Limb (tissue), 2 donors: ENCODE measurements around the gene SMTNL1.
"Not testable (repeated sequence)": the region's sequence is repeated elsewhere in the genome, so short reads cannot be mapped to it uniquely, and the experiment has no call there.

Experiments
- DNase-seq, 2 donors: peaks; one replicate each; pipeline ENCODE4 v3.0.0-alpha.2; 2016; ENCODE audit errors: extremely low spot score in 2 of 2

Gene SMTNL1

DNA sequence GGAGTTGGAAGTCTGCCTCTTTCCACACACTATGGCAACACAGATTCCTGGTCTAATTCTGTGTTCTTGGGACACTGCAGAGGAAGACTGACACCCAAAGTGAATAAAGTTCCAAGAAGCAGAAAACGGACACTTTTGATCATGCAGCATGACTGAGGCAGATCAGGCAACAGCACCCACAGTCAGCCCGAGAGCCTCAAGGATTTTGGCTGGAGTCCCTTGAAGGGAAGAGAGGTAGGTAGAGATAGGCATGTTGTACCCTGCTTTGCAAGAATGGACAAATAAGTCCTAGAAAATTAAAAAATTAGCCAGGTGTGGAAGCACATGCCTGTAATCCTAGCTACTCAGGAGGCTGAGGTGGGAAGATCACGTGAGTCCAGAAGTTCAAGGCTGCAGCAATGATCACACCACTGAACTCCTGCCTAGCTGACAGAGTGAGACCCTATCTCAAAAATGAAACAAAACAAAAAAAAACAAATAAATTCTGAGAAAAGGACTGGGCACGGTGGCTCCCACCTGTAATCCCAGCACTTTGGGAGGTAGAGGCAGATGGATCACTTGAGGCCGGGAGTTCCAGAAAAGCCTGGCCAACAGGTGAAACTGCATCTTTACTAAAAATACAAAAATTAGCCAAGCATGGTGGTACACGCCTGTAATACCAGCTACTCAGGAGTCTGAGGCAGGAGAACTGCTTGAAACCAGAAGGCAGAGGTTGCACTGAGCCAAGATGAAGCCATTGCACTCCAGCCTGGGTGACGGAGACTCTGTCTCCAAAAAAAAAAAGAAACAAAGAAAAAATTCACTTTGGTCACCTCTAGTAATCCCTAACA lies 28.8 kb upstream of the SMTNL1 start:
- no peak for DNase-seq

DNA sequence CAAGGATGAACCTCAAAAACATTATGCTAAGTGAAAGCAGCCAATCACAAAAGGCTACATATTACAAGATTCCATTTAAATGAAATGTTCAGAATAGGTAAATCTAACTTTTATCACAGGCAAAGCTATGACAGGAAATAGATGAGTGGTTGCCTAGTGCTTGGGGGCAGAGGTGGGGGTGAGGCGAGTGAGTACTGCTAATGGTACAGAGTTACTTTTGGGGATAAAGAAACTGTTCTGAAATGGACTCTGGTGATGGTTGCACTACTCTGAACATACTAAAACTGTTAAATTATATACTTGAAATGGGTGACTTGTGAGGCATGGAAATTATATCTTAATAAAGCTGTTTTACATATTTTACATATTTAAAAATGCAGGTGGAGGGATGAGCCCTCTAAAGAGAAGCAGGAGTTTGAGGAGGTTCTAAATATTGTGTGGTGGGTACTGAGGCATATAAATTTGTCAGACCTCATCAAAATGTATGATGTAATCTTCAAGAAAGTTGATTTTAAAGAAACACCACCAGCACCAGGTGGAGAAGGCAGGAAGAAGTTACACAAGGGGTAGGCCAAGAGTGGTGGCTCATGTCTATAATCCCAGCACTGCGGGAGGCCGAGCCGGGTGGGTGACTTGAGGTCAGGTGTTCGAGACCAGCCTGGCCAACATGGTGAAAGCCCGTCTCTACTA lies 25.5 kb upstream of the SMTNL1 start:
- no peak for DNase-seq

DNA sequence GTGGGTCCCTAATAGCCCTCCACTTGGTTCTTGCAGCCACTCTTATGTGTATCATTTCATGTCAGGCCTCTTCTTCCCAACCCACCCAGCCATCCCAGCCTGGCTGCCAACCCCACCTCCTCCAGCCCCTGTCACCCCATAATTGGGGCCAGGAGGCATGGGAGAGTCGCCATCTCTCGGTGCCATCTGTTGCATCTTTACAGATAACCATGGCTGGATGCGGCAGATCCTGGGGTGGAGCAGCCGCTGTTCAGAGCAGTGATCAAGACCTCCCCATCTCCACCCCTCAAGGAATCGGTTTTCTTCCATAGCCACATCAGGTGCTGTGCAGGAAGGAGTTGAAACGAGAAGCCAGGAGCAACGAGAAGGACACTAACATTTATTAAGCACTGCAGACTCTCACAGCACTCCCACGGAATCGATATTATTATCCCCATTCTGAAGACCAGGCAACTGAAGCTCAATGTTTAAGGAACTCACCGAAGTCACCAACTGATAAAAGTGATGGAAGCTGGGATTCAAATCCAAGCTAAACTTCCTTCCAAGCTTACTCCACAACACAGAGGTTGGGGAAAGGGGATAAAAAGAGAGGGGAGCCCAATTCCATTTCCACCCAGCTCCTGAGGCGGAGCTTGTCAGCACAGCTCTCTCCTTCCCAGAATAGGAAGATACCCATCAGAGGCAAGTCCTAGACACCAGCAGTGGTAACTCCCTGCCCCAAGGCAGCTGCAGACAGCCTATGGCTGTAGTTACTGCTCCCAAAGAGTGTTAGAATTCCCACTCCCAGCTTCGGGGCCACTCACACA lies 24.5 kb upstream of the SMTNL1 start:
- no peak for DNase-seq

DNA sequence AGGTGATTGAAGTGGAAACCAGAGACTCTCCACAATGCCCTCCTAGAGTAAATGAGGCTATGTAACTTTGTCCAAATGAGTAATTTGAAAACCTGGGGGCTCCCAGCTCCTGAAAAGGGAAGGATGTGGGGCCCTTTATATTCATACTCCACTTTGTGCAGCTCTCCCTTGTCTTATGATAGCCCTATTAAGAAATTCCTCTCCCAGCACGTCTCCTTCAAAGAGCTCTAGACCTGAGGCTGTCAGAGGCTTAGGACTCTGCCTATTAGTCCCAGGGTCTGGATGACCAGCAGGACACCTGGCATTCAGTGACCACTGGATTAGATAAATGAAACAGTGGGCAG lies 24.0 kb upstream of the SMTNL1 start:
- no peak for DNase-seq

DNA sequence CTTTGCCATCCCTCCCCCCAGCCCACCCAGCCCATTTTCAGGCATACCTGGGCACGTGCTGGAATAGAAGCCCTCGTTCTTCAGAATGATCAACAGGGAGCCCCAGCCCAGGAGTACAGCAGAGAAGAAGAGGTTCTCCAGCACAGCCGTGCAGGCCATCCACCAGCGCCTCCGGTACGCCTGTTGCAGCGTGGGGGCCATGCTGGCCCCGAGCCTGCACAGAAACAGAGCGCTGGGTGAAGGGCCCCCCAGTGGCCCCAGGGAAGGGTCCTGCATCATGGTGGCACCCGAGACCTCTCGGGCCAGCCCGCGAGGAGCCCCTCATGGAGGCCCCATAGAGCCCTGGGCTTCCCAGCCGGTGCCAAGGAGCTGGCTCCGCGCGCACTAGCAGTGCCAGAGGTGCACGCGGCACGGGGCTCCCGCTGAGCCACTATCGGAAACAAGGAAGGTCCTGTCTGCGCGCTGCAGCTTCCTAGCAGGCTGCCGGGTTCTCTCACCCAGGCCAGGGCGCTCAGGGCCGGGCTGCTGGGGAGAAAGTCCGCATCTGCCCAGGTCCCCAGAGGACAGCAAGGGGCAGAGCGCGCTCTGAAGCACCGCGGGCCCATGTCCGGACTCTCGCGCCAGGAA lies 23.4 kb upstream of the SMTNL1 start:
- DNase-seq = peak in 1 of 2 donors; percentile 48

DNA sequence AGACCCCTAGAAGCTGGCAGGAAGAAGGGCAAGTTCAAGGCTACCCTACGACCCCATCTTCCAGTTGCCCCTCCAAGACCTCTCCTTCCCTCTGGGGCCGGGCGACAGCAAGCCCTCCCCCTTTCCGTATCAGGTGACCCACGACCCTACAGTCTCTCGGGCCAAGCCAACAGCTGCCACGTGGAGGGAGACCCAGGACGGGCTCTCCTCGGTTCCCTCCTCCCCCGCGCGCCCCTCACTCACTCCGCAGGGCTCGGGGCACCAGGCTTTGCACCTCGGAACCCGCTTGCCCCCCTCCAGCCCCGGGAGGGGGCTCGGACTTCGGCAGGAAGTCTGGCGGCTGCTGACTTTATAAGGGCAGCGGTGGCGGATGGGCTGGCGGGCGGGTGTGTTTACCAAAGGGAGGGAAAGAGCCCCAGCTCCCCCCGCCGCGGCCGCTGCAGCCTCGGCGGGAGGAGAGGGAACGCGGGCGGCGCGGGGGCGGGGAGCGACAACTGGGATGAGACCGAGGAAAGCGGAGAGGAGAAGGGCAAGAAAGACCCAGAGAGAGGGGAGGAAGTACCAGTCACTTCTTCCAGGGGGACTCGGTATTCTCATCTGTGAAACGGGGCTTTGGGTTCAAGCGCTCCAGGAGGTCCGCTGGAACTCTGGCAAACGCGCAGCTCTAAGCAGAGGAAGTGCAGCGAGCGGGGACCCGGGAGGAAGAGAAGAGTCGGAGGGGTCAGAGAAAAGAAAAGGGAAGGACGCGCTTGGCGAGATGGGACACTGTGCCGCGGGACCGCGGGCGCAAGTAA lies 22.7 kb upstream of the SMTNL1 start:
- DNase-seq = peak in 1 of 2 donors; percentile 53

DNA sequence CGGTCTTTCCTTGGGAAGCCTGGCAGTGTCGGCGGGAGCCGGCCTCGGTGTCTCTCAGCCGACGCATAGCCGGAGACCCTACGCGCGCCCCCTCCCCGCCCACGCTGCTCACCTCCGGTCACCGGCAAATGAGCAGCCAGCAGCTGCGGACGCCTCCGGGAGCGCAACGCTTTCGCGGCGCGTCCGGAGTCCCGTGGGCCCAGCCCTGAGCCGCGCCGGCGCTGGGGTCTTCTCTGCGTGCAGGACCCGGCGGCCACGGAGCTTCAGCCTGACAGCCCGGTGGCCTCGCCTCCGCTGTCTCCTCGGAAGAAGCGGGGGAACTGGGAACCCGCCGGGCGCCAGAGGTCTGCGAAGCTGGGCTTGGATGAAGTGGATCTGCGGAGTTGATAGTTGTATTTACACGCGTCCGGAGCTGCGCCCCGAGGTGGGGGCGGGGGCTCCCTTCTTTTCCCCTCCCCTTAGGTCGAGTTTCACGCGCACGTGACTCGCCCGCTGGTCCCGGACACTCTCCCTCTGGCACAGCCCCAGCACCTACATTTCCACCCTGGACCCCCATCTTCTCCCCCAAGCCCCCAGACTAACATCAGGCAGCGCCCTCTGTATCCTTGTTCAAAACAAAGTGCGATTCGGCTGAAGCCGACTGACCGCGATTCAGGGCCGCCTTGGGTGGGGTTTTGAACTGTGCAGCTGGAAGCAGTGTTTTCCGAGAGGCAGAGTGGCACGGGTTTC lies 21.9 kb upstream of the SMTNL1 start, which contains the start of gene SLC43A1:
Gene SLC43A1 (minus strand): TSS at position 371 of the 729 bp plus-strand sequence. CDS start 1,591 bp downstream, outside the sequence.
- DNase-seq = peak; percentile 54 to 69

DNA sequence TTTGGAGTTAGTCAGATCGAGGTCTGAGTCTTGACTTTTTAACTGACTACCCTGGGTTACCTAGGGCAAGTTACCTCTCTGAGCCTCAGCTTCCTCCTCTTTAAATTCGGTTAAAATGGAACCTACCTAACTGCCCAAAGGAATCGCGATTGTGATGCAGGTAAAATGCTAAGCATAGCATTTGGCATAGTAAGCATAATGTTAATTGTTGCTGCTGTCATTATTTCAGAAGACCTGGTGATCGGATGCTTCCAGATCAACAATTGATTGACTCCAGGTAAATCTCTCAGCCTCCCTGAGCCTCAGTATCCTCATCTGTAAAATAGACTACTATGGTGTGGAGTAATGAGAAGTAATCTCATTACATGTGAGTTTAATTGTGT lies 21.3 kb upstream of the SMTNL1 start:
- no peak for DNase-seq

DNA sequence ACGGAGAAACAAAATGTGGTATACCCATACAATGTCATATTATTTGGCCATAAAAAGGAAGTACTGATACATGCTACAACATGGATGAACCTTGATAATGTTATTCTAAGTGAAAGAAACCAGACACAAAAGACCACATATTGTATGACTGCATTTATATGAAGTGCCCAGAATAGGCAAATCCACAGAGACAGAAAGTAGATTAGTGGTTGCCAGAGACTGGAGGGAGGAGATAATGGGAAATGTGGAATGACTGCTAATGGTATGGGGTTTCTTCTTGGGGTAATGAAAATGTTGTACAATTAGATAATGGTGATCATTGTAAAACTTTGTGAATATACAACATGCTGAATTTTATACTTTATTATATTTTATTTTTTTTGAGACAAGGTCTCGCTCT lies 16.3 kb upstream of the SMTNL1 start:
- no peak for DNase-seq

DNA sequence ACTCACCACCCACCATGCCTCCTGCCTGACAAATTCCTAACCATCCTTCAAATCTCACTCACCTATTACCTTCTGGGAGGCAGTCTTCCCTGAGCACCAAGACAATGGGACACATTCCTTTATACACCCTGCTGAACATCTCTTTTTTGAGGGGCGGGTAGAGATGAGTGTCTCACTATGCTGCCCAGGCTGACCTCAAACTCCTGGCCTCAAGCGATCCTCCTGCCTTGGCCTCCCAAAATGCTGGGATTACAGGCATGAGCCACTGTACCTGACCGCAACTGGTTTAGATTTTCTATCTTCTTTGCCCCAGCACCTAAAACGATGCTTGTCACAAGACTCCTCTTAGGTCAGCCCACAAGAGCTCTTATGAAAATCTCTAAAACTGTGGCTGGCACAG lies 14.0 kb upstream of the SMTNL1 start:
- no peak for DNase-seq

DNA sequence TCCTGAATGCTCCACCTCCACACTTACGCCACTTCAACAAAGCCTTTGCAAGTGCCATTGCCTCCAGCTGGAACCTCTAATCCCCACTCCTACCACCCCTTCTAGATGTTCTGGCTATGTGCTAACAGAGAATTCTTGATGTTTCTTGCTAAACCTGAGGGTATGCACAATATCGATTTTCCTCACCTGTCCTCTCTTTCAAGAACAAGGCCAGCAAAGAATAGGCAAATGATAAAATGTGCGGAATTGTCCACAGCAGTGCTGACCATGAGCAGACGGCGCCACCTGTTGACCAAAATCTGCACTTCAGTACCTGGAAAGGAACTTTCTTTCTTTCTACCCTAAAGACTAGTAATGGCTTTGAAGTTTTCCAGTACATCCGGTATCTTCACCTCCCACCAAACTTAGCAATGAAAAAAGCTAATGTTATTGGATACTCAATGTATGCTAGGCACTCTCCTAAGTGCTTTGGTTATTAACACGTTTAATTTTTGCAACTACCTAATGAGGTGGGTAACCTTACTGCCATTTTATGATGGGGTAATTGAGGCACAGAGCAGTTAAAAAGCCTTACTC lies 10.3 kb upstream of the SMTNL1 start:
- peak; percentile 73 to 78 for DNase-seq

DNA sequence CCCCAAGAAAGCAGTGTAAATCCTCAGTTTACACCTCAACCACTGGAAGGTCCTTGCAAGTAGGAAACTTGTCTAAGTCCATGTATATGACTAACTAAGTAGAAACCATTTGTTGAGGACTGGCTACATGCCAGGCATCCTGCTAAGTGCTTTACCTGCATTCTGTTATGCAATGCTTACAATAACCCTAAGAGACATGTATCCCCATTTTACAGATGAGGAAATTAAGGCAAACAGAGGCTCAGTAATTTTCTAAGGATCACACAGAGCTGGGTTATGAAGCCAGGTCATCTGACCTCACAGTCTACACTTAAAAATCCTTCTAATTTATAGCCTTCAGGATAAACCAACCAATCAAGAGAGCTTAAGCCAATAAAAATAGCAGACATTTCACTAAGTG lies 8.4 kb upstream of the SMTNL1 start:
- no peak for DNase-seq

DNA sequence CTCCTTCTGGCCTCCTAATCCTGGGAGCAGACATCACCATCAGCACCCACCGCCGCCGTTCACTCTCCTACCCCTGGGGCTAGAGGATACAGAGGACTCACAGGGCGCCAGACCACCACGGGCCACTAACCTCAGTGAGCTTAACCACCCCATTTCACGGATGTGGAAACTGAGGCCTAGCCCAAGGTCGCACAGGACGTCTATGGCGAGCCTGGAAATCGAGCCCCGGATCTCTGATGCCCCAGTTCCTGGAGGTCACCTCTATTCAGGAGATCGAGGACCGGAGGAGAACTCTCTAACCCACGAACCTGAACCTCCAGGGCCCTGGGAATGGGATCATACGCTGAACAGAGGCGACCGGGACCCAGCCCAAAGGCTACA lies 7.2 kb upstream of the SMTNL1 start:
- no peak for DNase-seq

DNA sequence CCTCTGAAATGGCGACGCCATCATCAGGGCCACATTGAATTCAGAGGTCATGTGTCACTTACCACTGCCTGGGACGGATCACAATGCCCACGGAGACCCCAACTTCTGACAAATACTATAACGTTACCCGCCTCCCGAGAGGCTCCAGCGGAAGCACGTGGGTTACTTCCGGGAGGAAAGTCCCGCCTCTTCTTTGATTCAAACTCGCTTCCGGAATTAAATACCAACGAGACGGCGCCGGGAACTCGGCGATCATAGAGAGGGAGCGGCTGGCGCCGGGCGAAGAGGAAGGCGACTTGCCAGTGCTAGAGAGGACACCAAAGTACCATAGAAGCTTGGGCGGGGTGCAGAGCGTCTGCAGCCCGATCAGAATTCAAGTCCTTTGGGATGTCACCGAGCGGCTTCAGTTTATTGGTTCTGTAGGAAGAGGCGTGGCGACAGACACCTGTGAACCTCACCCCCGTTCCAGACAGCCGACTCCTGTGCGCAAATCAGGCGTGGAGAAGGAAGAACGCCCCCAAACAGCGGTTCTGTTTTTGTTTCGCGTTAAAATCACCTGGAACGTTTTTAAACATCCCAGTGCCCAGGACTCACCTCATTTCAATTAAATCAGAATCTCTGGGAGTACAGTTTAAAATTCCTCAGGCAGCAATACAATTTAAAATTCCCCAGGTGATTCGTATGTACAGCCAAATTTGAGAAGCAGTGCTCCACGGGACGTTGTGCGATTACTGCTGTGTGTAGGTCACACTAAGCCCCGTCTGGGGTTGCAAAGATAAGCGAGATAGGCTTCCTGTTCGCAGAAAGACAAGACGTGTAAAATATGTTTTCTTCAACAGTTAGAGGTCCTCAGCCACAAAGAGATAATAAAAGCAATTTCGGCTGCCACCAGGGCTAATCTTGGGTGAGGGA lies 6.5 kb upstream of the SMTNL1 start, which contains the start of gene TIMM10:
Gene TIMM10 (minus strand): TSS at position 159 of the 912 bp plus-strand sequence. CDS start 565 bp downstream, outside the sequence.
- peak; percentile 92 to 99 for DNase-seq

DNA sequence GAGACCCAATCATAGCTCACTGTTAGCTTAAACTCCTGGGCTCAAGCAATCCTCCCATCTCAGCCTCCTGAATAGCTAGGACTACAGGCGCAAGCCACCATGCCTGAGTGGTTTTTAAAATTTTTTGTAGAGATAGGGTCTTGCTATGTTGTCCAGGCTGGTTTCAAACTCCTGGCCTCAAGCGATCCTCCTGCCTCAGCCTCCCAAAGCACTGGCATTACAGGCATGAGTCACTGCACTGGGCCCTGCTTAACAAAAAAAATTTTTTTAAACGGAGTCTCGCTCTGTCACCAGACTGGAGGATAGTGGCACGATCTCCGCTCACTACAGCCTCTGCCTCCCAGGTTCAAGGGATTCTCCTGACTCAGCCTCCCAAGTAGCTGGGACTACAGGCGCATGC lies 2.9 kb upstream of the SMTNL1 start:
- not testable (repeated sequence) for DNase-seq

DNA sequence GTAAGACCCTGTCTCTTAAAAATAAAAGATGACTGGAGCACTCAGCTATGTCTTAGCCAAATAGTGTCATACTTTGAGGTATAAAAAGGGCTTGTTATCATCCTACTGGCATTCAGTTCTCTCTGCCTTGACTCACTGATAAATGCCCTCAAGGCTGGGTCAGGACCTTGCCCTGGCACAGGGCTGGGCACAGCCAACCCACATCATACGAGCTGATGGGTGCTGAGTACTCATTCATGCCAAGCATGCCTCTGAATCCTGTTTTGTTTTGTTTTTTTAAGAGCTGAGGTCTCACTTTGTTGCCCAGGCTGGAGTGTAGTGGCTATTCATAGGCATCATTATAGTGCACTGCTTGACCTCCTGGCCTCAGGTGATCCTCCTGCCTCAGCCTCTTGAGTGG lies 1.9 kb downstream of the SMTNL1 start:
- no peak for DNase-seq

DNA sequence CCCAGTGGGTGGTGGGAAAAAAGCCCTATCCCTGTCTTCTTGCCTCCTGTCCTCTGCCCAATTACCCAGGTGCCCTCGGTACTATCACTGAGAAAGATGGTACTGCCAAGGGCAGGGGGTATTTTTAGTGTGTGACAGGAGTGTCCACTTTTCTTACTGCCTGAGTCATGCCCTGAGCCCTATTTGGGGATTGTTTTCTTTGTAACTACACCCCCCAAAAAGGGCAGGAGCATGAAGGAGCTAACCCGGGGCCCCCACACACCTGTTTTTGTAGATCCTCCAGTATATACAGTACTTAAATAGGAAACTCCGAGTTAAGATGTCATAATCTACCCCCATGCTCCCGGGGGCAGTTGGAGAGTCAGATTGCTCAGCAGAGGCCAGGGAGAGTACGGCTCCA lies 3.8 kb downstream of the SMTNL1 start:
- DNase-seq = no peak

DNA sequence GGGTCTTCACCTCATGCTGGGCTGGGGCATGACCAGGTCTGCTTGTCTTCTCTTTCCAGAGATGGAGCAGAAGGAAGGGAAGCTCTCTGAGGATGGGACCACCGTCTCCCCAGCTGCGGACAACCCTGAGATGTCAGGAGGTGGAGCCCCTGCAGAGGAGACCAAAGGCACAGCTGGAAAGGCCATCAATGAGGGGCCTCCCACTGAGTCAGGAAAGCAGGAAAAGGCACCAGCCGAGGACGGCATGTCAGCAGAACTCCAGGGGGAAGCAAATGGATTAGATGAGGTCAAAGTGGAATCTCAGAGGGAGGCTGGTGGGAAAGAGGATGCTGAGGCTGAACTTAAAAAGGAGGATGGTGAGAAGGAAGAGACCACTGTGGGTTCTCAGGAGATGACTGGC lies 5.2 kb downstream of the SMTNL1 start:
- DNase-seq = no peak

DNA sequence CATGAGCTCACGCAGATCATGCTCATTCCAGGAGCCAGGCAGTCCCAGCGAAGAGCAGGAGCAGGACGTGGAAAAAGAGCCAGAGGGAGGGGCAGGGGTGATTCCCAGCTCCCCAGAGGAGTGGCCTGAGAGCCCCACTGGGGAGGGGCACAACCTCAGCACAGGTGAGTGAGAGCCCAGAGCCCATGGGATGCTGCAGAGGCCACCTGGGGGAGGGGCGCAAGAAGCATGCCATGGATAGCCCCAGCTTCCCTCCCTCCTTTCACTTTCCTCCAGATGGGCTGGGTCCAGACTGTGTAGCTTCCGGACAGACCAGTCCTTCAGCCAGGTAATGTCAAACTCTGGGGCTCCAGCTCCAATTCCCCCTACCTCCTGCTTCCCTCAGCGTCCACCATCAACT lies 6.2 kb downstream of the SMTNL1 start:
- no peak for DNase-seq
